T-helper 17 cell (primary cell): Measurements from ENCODE around the gene CLDN16. TPM values are rescaled to one million over a fixed set of nuclear protein-coding genes. Genes with fewer than 3 reads are reported as not detected.

ENCODE experiments used
- ATAC-seq: fragments of 150-1000 bp; cut with Tn5 transposase; 2 replicates; pipeline ENCODE4 v1.10.0; 2021; ENCODE audit warnings: mild to moderate bottlenecking, moderate library complexity
- DNase-seq, 3 donors: peaks; one replicate each; pipeline versions ENCODE4 v3.0.0 to v3.0.0-alpha.2; 2020 to 2021
- H3K9me3 ChIP-seq: one replicate; pipeline ENCODE4 v1.7.0; 2013; ENCODE audit warnings: low read length, mild to moderate bottlenecking; ENCODE audit not compliant: control insufficient read depth, poor library complexity, severe bottlenecking
- H3K27ac Mint-ChIP-seq: one replicate; pipeline ENCODE4 v1.8.0; 2022; ENCODE audit warnings: mild to moderate bottlenecking, moderate library complexity, mixed read lengths
- H3K27me3 Mint-ChIP-seq: one replicate; pipeline ENCODE4 v1.8.0; 2022; ENCODE audit warnings: mixed read lengths
- H3K36me3 Mint-ChIP-seq: one replicate; pipeline ENCODE4 v1.8.0; 2022; ENCODE audit warnings: low read depth, mixed read lengths
- H3K4me1 Mint-ChIP-seq: one replicate; pipeline ENCODE4 v1.8.0; 2022; ENCODE audit warnings: mild to moderate bottlenecking, mixed read lengths
- H3K4me3 Mint-ChIP-seq: one replicate; pipeline ENCODE4 v1.8.0; 2022; ENCODE audit warnings: mild to moderate bottlenecking, moderate library complexity, mixed read lengths
- total RNA-seq, 4 donors: library from RNA in 2 of 4; stranded (reverse) in 2 of 4; gene quantifications; one replicate each; pipeline ENCODE4 v1.2.3 and lab custom pipeline; 2022 to 2026

CLDN16 gene
- total RNA-seq, 2 donors from 2014 or later, result not detected

- Mint-ChIP-seq H3K27ac (no peak overlapping the region), H3K4me1 (no peaks in the 10 kb centered on the region), H3K4me3 (no peak overlapping the region), H3K27me3 (peaks cover 11% of the 10 kb centered on the region), H3K36me3 (no peaks in the 10 kb centered on the region)
- DNase-seq (no peak), ATAC-seq (no peak)
- no peaks in the 10 kb centered on the region for H3K9me3 ChIP-seq
Measured at GRCh38 chr3:190385731-190386688, 2.0 kb upstream of the CLDN16 start.

GRCh38 chr3:190388703-190389102, 740 bp downstream of the CLDN16 start:
- ATAC-seq (no peak), DNase-seq (no peak)
- Mint-ChIP-seq H3K4me1 (no peaks in the 10 kb centered on the region), H3K4me3 (no peak overlapping the region), H3K27me3 (peaks cover 11% of the 10 kb centered on the region), H3K36me3 (no peaks in the 10 kb centered on the region), H3K27ac (no peak overlapping the region)
- H3K9me3 ChIP-seq, result no peaks in the 10 kb centered on the region

GRCh38 chr3:190396001-190396400, 8.0 kb downstream of the CLDN16 start:
- no peaks in the 10 kb centered on the region for H3K36me3 Mint-ChIP-seq
- no peak for DNase-seq
- H3K27ac Mint-ChIP-seq, result no peak overlapping the region
- no peak overlapping the region for H3K4me3 Mint-ChIP-seq
- no peaks in the 10 kb centered on the region for H3K9me3 ChIP-seq
- H3K27me3 Mint-ChIP-seq, result peaks cover 9% of the 10 kb centered on the region
- H3K4me1 Mint-ChIP-seq, result peaks cover 2% of the 10 kb centered on the region
- ATAC-seq, result no peak

- ATAC-seq, result no peak
- DNase-seq, result no peak
- H3K27ac Mint-ChIP-seq, result no peak overlapping the region
- no peaks in the 10 kb centered on the region for H3K9me3 ChIP-seq
- H3K4me1 Mint-ChIP-seq, result peaks cover 2% of the 10 kb centered on the region
- no peak overlapping the region for H3K4me3 Mint-ChIP-seq
- peaks cover 18% of the 10 kb centered on the region for H3K27me3 Mint-ChIP-seq
- no peaks in the 10 kb centered on the region for H3K36me3 Mint-ChIP-seq
Measured at GRCh38 chr3:190397889-190398288, 9.9 kb downstream of the CLDN16 start.

GRCh38 chr3:190399677-190400076, 11.7 kb downstream of the CLDN16 start:
- no peak overlapping the region for H3K27ac Mint-ChIP-seq
- ATAC-seq (no peak), DNase-seq (no peak)
- H3K36me3 Mint-ChIP-seq, result no peaks in the 10 kb centered on the region
- H3K9me3 ChIP-seq, result peaks cover 1% of the 10 kb centered on the region
- H3K4me1 Mint-ChIP-seq, result peaks cover 2% of the 10 kb centered on the region
- H3K27me3 Mint-ChIP-seq, result peaks cover 20% of the 10 kb centered on the region
- no peak overlapping the region for H3K4me3 Mint-ChIP-seq

GRCh38 chr3:190401963-190402362, 14.0 kb downstream of the CLDN16 start:
- peaks cover 24% of the 10 kb centered on the region for H3K27me3 Mint-ChIP-seq
- no peak overlapping the region for H3K4me3 Mint-ChIP-seq
- H3K36me3 Mint-ChIP-seq, result no peaks in the 10 kb centered on the region
- H3K9me3 ChIP-seq, result peaks cover 3% of the 10 kb centered on the region
- ATAC-seq (no peak), DNase-seq (no peak)
- H3K4me1 Mint-ChIP-seq, result no peaks in the 10 kb centered on the region
- H3K27ac Mint-ChIP-seq, result no peak overlapping the region

- DNase-seq, result no peak
- peaks cover 3% of the 10 kb centered on the region for H3K9me3 ChIP-seq
- no peak overlapping the region for H3K27ac Mint-ChIP-seq
- H3K4me1 Mint-ChIP-seq, result no peaks in the 10 kb centered on the region
- peaks cover 24% of the 10 kb centered on the region for H3K27me3 Mint-ChIP-seq
- no peak overlapping the region for H3K4me3 Mint-ChIP-seq
- H3K36me3 Mint-ChIP-seq, result no peaks in the 10 kb centered on the region
- ATAC-seq, result no peak
Measured at GRCh38 chr3:190404715-190405114, 16.8 kb downstream of the CLDN16 start.

- peaks cover 3% of the 10 kb centered on the region for H3K9me3 ChIP-seq
- no peak for ATAC-seq
- H3K4me1 Mint-ChIP-seq, result no peaks in the 10 kb centered on the region
- no peak overlapping the region for H3K27ac Mint-ChIP-seq
- no peak for DNase-seq
- no peaks in the 10 kb centered on the region for H3K27me3 Mint-ChIP-seq
- no peak overlapping the region for H3K4me3 Mint-ChIP-seq
- no peaks in the 10 kb centered on the region for H3K36me3 Mint-ChIP-seq
Measured at GRCh38 chr3:190414297-190414696, 26.3 kb downstream of the CLDN16 start.

- H3K4me1 Mint-ChIP-seq, result peaks cover 6% of the 10 kb centered on the region
- H3K4me3 Mint-ChIP-seq, result no peak overlapping the region
- no peak for DNase-seq
- no peaks in the 10 kb centered on the region for H3K36me3 Mint-ChIP-seq
- peak overlapping the region; percentile 73 for H3K27ac Mint-ChIP-seq
- H3K9me3 ChIP-seq, result no peaks in the 10 kb centered on the region
- H3K27me3 Mint-ChIP-seq, result no peaks in the 10 kb centered on the region
- no peak for ATAC-seq
Measured at GRCh38 chr3:190424108-190424477, 36.1 kb downstream of the CLDN16 start.

GRCh38 chr3:190424478-190425439, 36.8 kb downstream of the CLDN16 start:
- ATAC-seq (peak; percentile 82), DNase-seq (peak in 1 of 3 donors; percentile 7)
- Mint-ChIP-seq H3K4me1 (peaks cover 6% of the 10 kb centered on the region), H3K27ac (peak overlapping the region; percentile 73), H3K36me3 (no peaks in the 10 kb centered on the region), H3K27me3 (no peaks in the 10 kb centered on the region), H3K4me3 (peak overlapping the region; percentile 57)
- H3K9me3 ChIP-seq, result no peaks in the 10 kb centered on the region

- H3K36me3 Mint-ChIP-seq, result no peaks in the 10 kb centered on the region
- no peaks in the 10 kb centered on the region for H3K9me3 ChIP-seq
- H3K4me3 Mint-ChIP-seq, result no peak overlapping the region
- DNase-seq (no peak), ATAC-seq (no peak)
- peaks cover 6% of the 10 kb centered on the region for H3K4me1 Mint-ChIP-seq
- H3K27ac Mint-ChIP-seq, result no peak overlapping the region
- no peaks in the 10 kb centered on the region for H3K27me3 Mint-ChIP-seq
Measured at GRCh38 chr3:190425833-190426232, 37.9 kb downstream of the CLDN16 start.

- DNase-seq, result no peak
- Mint-ChIP-seq H3K36me3 (no peaks in the 10 kb centered on the region), H3K4me3 (no peak overlapping the region)
Measured at GRCh38 chr3:190426806-190427507, 39.0 kb downstream of the CLDN16 start.

GRCh38 chr3:190429681-190430080, 41.7 kb downstream of the CLDN16 start:
- no peaks in the 10 kb centered on the region for H3K9me3 ChIP-seq
- ATAC-seq (no peak), DNase-seq (no peak)
- Mint-ChIP-seq H3K4me3 (no peak overlapping the region), H3K36me3 (no peaks in the 10 kb centered on the region), H3K27ac (no peak overlapping the region), H3K4me1 (peaks cover 3% of the 10 kb centered on the region), H3K27me3 (peaks cover 12% of the 10 kb centered on the region)

More at GRCh38 chr3:190426806-190427507, 39.0 kb downstream of the CLDN16 start:
- no peak for ATAC-seq
- no peaks in the 10 kb centered on the region for H3K9me3 ChIP-seq
- H3K4me1 Mint-ChIP-seq, result peaks cover 6% of the 10 kb centered on the region
- no peak overlapping the region for H3K27ac Mint-ChIP-seq
- no peaks in the 10 kb centered on the region for H3K27me3 Mint-ChIP-seq
